Measurements from ENCODE around the gene MAF. TPM values are rescaled to one million over a fixed set of nuclear protein-coding genes. Genes with fewer than 3 reads are reported as not detected.

The MAF gene
- total and polyA plus RNA-seq, 2 of the 4 experiments (the other 2 are of a cell fraction), result under 0.01 to 0.02 TPM

DNA sequence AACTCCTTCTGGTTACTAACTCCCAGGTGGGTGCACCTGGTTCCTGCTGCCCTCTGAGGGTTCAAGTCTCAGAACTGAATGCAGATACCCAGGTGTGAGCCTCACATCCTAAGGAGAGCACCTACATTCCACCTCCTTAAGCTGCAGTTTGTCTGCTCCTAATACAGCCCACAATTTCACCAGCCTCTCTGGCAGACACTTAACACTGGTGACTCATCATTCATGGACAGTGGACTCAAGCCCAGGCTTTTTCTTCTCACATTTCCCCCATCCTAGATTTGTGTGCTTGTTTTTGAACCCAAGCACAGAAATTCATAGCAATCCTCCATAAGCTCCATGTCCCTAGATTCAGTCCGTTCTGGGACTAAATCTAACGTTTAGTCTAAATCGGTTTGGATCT is 7.0 kb upstream of the MAF start:
- Histone ChIP-seq H3K9me3 (ENCODE audit: control insufficient read depth, insufficient read depth, low read length) (no peaks in the 10 kb centered on the region), H2BK20ac (ENCODE audit: low read depth, low read length) (no peak overlapping the region), H4K5ac (ENCODE audit: low read depth, low read length) (no peak overlapping the region), H4K20me1 (ENCODE audit: insufficient read depth, low read length) (no peaks in the 10 kb centered on the region), H3K56ac (ENCODE audit: extremely low read depth, insufficient read depth, low read length) (no peak overlapping the region), H2AFZ (replicated peaks; ENCODE audit: low read length, poor library complexity) (no peak overlapping the region), H2AK5ac (ENCODE audit: low read depth, low read length) (no peak overlapping the region), H3K4ac (ENCODE audit: low read depth, low read length) (no peak overlapping the region), H2AK9ac (replicated peaks; ENCODE audit: low read depth, low read length, poor library complexity) (no peak overlapping the region), H3K79me1 (ENCODE audit: low read depth in 1 of 2, low read length in 2 of 2) (no peaks in the 10 kb centered on the region), H4K91ac (ENCODE audit: insufficient read depth, low read depth, low read length) (no peak overlapping the region), H3K4me2 (ENCODE audit: low read depth, low read length) (no peak overlapping the region), H3K14ac (replicated peaks; ENCODE audit: low read depth, low read length) (no peak overlapping the region), H3K27me3 (ENCODE audit: control insufficient read depth, insufficient read depth, low read length) (no peaks in the 10 kb centered on the region), H2BK5ac (ENCODE audit: low read depth, low read length, poor library complexity, severe bottlenecking) (no peak overlapping the region), H3K9ac (ENCODE audit: low read depth, low read length) (no peak overlapping the region), H2BK15ac (ENCODE audit: low read depth, low read length) (no peak overlapping the region), H3K27ac (ENCODE audit: insufficient read depth, low read length) (no peak overlapping the region), H3K36me3 (ENCODE audit: control insufficient read depth, insufficient read depth, low read length) (no peaks in the 10 kb centered on the region), H3K9me1 (ENCODE audit: insufficient read depth, low read length) (no peaks in the 10 kb centered on the region), H3K18ac (ENCODE audit: low read depth, low read length) (no peak overlapping the region), H3K4me1 (ENCODE audit: control insufficient read depth, insufficient read depth, low read length) (no peaks in the 10 kb centered on the region), H4K8ac (ENCODE audit: low read depth in 2 of 2, low read length in 2 of 2) (no peak overlapping the region), H2BK120ac (ENCODE audit: low read depth, low read length) (no peak overlapping the region), H3K23ac (ENCODE audit: low read depth, low read length) (no peak overlapping the region), H3K4me3 (ENCODE audit: insufficient read depth, low read depth, low read length) (no peak overlapping the region)
- TF ChIP-seq BHLHE40 (IDR thresholded peaks at IDR 0.05; ENCODE audit: low read depth, low read length) (no peak), ELK1 (IDR thresholded peaks at IDR 0.05; ENCODE audit: borderline replicate concordance, low read depth, low read length) (no peak), NFE2L2 (IDR thresholded peaks at IDR 0.05; ENCODE audit: low read depth, low read length) (no peak), RAD21 (IDR thresholded peaks at IDR 0.05; ENCODE audit: low read length) (no peak), CTCF (conservative IDR thresholded peaks at IDR 0.05; ENCODE audit: low read depth, low read length) (no peak), CHD1 (IDR thresholded peaks at IDR 0.05; ENCODE audit: low read depth, low read length) (no peak), SMC3 (IDR thresholded peaks at IDR 0.05; ENCODE audit: low read depth, low read length) (no peak), RFX5 (IDR thresholded peaks at IDR 0.05; ENCODE audit: low read depth, low read length) (no peak), FOS (IDR thresholded peaks at IDR 0.05; ENCODE audit: low read depth, low read length) (no peak), MXI1 (IDR thresholded peaks at IDR 0.05; ENCODE audit: borderline replicate concordance, low read depth, low read length) (no peak), MAFK (IDR thresholded peaks at IDR 0.05; ENCODE audit: low read depth, low read length) (no peak), RCOR1 (IDR thresholded peaks at IDR 0.05; ENCODE audit: insufficient replicate concordance, low read length) (no peak), MAZ (IDR thresholded peaks at IDR 0.05; ENCODE audit: borderline replicate concordance, low read depth, low read length) (no peak), CEBPB (IDR thresholded peaks at IDR 0.05; ENCODE audit: low read depth, low read length) (no peak), POLR2A (IDR thresholded peaks at IDR 0.05; ENCODE audit: low read depth, low read length) (no peak)
- TF ChIP-seq, protein P1, sequence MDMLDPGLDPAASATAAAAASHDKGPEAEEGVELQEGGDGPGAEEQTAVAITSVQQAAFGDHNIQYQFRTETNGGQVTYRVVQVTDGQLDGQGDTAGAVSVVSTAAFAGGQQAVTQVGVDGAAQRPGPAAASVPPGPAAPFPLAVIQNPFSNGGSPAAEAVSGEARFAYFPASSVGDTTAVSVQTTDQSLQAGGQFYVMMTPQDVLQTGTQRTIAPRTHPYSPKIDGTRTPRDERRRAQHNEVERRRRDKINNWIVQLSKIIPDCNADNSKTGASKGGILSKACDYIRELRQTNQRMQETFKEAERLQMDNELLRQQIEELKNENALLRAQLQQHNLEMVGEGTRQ (IDR thresholded peaks at IDR 0.05; ENCODE audit: low read depth, low read length), result no peak
- ChIA-PET CTCF (interaction anchor here (0.6 kb wide), 1 partner anchor 1599 kb away, joined by 3 read pairs; no protein-coding TSS in a partner anchor), POLR2A (ENCODE audit: unreplicated experiment) (no interaction called here)
- DNase-seq, result peak; percentile 16
- in situ Hi-C loops (cut with MboI; ENCODE audit: low sequenced_read_pairs) (loop anchor here (10.0 kb wide), 1 partner anchor 1483 kb away; no protein-coding TSS in a partner anchor), intact Hi-C loops (cut with micrococcal nuclease) (loop anchor here (10.0 kb wide), 1 partner anchor 1373 kb away; no protein-coding TSS in a partner anchor), dilution Hi-C loops (cut with HindIII; ENCODE audit: low sequenced_read_pairs, unreplicated experiment) (no loop called here)
- BruUV-seq (replicated peaks), result no TSS peak
- no peak for ATAC-seq (ENCODE audit: low read depth)
- WGBS, 2 experiments (ENCODE audit: extremely low coverage in 2 of 2, insufficient read length in 1 of 2), result 53% methylated on average over 3 of the region's 3 CpGs; no CpG with 5 or more reads in 1 of the 2 experiments

Measured in IMR-90 (cell line).